ENCODE data around the gene PRSS36. TPM values are rescaled to one million over a fixed set of nuclear protein-coding genes. Genes with fewer than 3 reads are reported as not detected.

Gene PRSS36
- total RNA-seq, 1 donor from 2014 or later: 0.33 TPM

DNA sequence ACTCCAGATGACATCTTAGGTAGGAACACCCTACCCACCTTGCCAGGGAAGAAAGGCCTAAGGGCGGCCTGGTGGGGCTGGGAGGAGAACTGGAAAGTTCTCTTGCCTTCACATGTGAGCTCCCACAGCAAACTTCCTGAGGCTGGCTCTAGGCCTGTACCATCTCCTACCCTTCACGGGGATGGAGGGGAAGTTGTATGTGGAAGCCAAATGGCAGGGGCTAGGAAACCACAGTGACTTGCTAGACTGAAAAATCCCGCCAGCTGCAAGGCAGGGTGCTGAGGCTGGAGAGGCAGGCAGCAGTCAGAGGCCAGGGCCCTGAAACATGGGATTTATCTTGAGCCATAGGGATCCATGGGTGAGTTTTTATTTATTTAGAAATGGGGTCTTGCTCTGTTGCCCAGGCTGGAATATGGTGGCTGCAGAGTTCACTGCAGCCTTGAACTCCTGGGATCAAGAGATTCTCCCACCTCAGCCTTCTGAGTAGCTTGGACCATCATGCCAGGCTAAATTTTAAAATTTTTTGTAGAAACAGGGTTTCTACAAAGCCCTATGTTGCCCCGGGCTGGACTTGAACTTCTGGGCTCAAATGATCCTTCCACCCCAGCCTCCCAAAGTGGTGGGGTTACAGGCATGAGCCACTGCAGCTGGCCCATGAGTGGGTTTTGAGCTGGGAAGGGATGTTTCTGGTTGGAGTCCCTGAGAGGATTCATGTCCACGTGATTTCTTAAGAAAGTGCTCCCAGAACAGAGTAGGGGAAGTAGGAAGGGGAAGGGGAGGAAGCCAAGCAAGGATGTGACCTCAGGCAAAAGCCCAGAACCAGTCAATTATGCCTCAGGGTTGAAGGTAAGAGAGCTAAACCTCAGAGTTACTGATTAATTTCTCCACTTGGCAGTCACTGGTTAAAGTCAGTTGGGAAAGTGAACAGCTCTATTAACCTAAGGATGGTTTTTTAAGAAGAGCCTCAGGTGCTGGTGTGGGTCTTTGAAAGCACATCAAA, 36.4 kb downstream of the PRSS36 start:
- Mint-ChIP-seq H3K36me3 (ENCODE audit: low read depth) (peaks cover 33% of the 10 kb centered on the region), H3K4me1 (peaks cover 18% of the 10 kb centered on the region), H3K4me3 (no peak overlapping the region), H3K9me3 (no peaks in the 10 kb centered on the region), H3K27ac (peak overlapping the region; percentile 71), H3K27me3 (no peaks in the 10 kb centered on the region)
- DNase-seq: no peak
- intact Hi-C loops (cut with micrococcal nuclease): no loop called here

DNA sequence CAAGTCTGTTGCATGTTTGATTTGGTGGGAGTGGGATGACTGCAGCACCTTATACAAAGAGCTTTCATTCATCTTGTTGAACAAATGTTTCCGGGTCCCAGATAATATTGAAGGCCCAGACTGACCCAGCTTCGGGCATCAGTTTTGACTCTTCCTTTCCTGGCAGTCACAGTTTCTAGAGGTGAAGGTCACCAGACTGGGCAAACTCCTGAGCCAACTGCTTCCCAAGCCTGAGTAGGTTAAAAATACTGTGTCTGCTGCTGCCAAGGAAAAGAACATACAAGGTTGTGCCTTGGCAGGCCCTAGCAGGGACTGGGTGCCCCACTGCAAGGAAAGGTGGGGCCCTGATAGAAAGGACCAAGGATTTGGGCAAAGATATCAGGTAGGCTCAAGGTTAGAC, 37.2 kb downstream of the PRSS36 start:
- no peak overlapping the region for H3K27ac Mint-ChIP-seq
- H3K4me3 Mint-ChIP-seq: no peak overlapping the region
- DNase-seq: no peak
- H3K36me3 Mint-ChIP-seq (ENCODE audit: low read depth): peaks cover 31% of the 10 kb centered on the region
- intact Hi-C loops (cut with micrococcal nuclease): no loop called here
- no peaks in the 10 kb centered on the region for H3K9me3 Mint-ChIP-seq
- H3K4me1 Mint-ChIP-seq: peaks cover 17% of the 10 kb centered on the region
- H3K27me3 Mint-ChIP-seq: no peaks in the 10 kb centered on the region

DNA sequence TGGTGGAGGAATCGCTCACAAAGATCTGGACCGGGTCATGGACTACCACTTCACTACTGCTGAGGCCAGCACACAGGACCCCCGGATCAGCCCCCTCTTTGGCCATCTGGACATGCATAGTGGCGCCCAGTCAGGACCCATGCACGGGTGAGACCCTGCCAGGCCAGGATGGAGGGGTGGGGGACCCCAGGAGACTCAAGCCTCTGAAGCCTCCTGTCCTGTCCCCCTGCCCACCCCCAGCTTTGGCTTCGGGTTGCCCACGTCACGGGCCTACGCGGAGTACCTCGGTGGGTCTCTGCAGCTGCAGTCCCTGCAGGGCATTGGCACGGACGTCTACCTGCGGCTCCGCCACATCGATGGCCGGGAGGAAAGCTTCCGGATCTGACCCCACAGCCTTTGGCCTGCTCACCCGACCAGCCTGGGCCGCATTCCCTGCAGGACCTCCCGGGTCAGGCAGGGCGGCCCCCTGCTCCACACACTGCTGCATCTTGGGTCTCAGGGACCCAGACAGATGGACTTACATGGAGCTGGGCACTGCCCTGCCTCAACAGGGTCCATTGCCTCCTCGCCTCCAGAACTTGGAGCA, 37.9 kb downstream of the PRSS36 start:
- no peak for DNase-seq
- Mint-ChIP-seq H3K4me3 (no peak overlapping the region), H3K27me3 (no peaks in the 10 kb centered on the region), H3K9me3 (no peaks in the 10 kb centered on the region), H3K36me3 (ENCODE audit: low read depth) (peaks cover 31% of the 10 kb centered on the region), H3K4me1 (peaks cover 22% of the 10 kb centered on the region), H3K27ac (no peak overlapping the region)
- intact Hi-C loops (cut with micrococcal nuclease): no loop called here

DNA sequence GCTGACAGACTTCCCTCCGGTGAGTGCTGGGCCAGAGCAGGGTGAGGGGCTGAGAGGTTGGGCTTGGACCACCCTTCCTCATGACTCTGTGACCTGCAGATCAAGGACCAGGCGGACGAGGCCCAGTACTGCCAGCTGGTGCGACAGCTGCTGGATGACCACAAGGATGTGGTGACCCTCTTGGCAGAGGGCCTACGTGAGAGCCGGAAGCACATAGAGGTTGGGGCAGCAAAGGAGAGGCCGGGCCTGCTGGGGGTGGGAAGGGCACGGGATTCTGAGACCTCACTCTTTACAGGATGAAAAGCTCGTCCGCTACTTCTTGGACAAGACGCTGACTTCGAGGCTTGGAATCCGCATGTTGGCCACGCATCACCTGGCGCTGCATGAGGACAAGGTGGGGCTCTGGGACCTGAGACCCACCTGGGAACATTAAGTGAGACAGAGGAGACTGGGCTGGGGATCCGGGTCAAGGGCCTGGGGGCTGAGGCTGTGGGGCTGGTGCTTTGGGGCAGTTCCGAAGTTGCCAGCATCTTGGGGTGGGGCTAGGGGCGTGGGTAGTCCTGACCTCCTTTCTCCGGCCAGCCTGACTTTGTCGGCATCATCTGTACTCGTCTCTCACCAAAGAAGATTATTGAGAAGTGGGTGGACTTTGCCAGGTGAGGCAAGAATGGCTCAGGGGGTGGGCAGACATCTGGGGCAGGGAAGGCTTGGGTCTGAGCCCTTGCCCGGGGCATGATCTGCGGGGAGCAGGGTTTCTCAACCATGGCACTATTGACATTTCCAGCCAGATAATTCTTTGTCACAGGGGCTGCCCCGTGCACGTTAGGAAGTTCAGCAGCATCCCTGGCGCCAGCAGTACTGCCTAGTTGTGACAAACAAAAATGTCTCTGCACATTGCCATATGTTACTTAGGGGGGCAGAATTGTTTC, 39.5 kb downstream of the PRSS36 start:
- intact Hi-C loops (cut with micrococcal nuclease): no loop called here
- DNase-seq: no peak
- Mint-ChIP-seq H3K27me3 (no peaks in the 10 kb centered on the region), H3K9me3 (no peaks in the 10 kb centered on the region), H3K36me3 (ENCODE audit: low read depth) (peaks cover 31% of the 10 kb centered on the region), H3K4me1 (peaks cover 24% of the 10 kb centered on the region), H3K4me3 (peak overlapping the region; percentile 80), H3K27ac (peak overlapping the region; percentile 45)

DNA sequence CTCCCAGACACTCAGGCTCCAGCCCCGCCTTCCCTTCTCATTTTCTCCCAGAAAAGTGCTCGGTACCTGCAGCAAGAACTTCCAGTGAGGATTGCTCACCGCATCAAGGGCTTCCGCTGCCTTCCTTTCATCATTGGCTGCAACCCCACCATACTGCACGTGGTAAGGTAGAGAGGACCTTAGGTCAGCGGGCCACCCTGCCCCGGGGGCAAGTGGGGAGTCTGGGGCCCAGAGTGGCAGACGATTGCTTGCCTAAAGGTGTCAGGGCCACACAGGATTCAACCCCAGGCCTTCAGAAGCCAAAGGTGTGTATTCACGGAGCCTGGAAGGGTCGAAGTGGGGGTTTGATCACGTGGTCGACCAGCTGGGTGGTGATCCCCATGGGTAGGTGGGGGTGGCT, 40.2 kb downstream of the PRSS36 start:
- Mint-ChIP-seq H3K4me3 (peak overlapping the region; percentile 80), H3K27me3 (no peaks in the 10 kb centered on the region), H3K36me3 (ENCODE audit: low read depth) (peaks cover 30% of the 10 kb centered on the region), H3K27ac (peak overlapping the region; percentile 77), H3K9me3 (no peaks in the 10 kb centered on the region), H3K4me1 (peaks cover 24% of the 10 kb centered on the region)
- intact Hi-C loops (cut with micrococcal nuclease): loop anchor here (2.0 to 10.0 kb wide), 5 partner anchors 15 to 345 kb away; partner anchors contain the start of genes ARMC5, STX4, VKORC1 and ZNF646
- DNase-seq: no peak

DNA sequence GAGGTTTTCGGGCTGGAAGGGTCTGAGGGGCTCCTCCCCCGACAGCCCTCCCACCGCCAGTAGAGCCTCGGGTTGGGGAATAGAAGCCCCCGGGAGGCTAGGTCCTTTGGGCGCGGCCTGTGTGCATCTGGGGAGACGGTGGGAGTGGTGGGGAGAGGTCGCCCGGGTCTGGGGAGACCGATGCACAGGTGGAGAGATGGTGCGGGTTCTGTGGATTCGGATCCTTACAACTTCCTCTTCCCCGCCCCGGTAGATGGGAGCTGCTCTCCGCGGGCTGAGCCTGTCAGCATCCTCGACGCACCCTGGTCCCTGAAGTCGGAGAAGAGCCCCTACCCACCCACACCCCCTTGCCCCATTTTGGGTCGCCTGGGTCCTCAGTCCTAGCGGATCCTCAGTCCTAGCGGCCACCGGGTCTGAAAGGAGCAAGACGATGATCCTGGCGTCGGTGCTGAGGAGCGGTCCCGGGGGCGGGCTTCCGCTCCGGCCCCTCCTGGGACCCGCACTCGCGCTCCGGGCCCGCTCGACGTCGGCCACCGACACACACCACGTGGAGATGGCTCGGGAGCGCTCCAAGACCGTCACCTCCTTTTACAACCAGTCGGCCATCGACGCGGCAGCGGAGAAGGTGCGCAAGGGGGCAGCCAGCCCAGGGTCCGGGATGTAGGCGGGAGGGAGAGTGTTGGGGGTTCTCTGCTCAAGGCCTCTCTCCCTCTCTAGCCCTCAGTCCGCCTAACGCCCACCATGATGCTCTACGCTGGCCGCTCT, 40.9 kb downstream of the PRSS36 start:
- no peak for DNase-seq
- H3K27ac Mint-ChIP-seq: peak overlapping the region; percentile 51
- no peaks in the 10 kb centered on the region for H3K9me3 Mint-ChIP-seq
- H3K36me3 Mint-ChIP-seq (ENCODE audit: low read depth): peaks cover 30% of the 10 kb centered on the region
- H3K4me3 Mint-ChIP-seq: peak overlapping the region; percentile 80
- no peaks in the 10 kb centered on the region for H3K27me3 Mint-ChIP-seq
- H3K4me1 Mint-ChIP-seq: peaks cover 24% of the 10 kb centered on the region
- intact Hi-C loops (cut with micrococcal nuclease): loop anchor here (2.0 to 10.0 kb wide), 5 partner anchors 14 to 346 kb away; partner anchors contain the start of genes ARMC5, STX4, VKORC1 and ZNF646

DNA sequence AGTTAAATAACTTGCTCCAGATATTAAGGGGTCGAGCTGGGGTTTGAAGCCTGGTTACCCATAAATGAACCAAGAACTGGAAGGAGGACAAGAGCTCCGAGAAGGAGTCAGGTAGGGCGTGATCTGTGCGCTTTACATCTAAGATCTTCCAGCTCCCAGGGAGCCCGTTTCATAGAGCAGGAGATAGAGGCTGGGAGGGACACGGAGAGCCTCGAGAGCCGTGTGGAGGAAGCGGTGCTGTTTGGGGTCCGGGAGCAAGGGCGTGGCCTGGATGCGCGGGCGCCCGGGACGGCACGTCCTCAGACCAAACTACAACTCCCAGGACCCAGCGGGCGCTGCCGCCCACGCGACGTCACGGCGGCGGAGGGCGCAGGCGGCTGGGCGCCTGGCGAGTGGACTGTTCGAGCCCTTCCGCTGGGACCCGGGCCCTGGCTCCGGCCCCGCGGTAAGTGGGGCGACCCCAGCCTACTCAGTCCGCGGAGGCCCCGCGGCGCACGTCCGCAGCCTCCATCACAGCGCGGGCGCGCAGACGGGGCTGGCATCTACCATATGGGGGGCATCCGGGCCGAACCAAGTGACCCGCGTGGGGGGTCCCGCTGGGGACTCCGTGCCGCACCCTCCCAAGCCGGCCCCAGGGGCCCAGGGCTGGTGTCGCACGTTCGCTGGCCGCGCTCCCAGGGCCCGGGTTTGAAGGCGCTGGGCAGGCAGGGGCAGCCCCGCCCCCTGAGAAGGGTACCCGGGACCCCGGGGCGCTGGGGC, 41.7 kb downstream of the PRSS36 start, which contains the start of gene BCKDK:
Gene BCKDK, plus strand, starts transcription at position 352 of the 759 bp plus-strand sequence. CDS start 838 bp downstream, outside the sequence.
- Mint-ChIP-seq H3K36me3 (ENCODE audit: low read depth) (peaks cover 26% of the 10 kb centered on the region), H3K27ac (peak within 1 kb of the TSS; percentile 95), H3K4me1 (peaks cover 22% of the 10 kb centered on the region), H3K27me3 (no peaks in the 10 kb centered on the region), H3K9me3 (no peaks in the 10 kb centered on the region), H3K4me3 (peak within 1 kb of the TSS; percentile 92)
- DNase-seq: peak; percentile 93
- intact Hi-C loops (cut with micrococcal nuclease): loop anchor here (2.0 to 10.0 kb wide), 5 partner anchors 13 to 347 kb away; partner anchors contain the start of genes ARMC5, STX4, VKORC1 and ZNF646

DNA sequence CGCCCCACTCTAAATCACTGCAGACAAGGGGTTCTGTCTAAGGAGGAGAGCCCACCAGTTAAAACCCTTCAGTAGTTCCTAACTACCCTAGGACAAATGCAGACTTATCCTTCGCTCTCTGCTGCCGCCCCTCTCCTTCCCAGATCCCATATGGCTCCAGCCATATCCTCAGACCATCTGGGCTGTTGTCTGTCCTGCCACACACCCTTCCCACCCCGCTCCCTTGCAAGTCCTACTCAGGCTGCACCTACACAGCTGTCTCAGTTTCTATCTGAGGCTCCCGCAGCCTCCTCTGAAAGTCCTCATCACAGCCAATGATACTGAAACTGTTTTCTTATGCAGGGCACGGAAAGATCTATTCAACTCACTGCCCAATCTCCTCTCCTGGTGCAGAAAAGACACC, 42.4 kb downstream of the PRSS36 start:
- Mint-ChIP-seq H3K36me3 (ENCODE audit: low read depth) (peaks cover 23% of the 10 kb centered on the region), H3K4me3 (peak overlapping the region; percentile 92), H3K9me3 (no peaks in the 10 kb centered on the region), H3K27ac (peak overlapping the region; percentile 95), H3K27me3 (no peaks in the 10 kb centered on the region), H3K4me1 (peaks cover 21% of the 10 kb centered on the region)
- intact Hi-C loops (cut with micrococcal nuclease): loop anchor here (5.0 to 10.0 kb wide), 3 partner anchors 35 to 347 kb away; partner anchors contain the start of genes ARMC5, ZNF646 and ZNF668
- peak; percentile 77 for DNase-seq

DNA sequence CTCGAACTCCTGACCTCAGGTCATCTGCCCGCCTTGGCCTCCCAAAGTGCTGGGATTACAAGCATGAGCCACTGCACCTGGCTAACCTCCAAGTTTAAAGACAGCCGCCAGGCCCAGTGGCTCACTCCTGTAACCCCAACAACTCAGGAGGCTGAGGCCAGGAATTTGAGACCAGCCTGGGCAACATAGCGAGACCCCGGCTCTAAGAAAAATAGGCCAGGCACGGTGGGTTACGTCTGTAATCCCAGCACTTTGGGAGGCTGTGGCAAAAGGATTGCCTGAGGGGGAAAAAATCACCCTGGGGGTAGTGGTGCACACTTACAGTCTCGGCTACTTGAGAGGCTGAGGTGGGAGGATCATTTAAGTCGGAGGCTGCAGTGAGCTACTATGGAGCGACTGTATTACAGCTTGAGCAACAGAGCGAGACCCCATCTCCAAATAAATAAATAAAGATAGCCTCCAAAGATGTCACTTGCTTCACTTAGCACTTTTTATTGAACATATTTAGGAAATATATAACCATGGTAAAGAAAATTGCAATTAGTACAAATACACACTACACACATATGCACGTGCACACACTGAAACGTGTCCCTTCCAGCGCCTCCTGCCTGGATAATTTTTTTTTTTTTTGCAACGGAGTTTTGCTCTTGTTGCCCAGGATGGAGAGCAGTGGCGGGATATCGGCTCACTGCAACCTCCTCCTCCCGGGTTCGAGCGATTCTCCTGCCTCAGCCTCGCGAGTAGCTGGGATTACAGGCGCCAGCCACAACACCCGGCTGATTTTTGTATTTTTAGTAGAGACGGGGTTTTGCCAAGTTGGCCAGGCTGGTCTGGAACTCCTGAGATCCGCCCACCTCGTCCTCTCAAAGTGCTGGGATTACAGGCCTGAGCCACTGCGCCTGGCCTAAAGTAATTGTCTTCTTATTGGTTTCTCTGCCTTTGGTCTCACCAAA, 43.1 kb downstream of the PRSS36 start:
- Mint-ChIP-seq H3K27ac (peak overlapping the region; percentile 95), H3K4me1 (peaks cover 20% of the 10 kb centered on the region), H3K36me3 (ENCODE audit: low read depth) (peaks cover 22% of the 10 kb centered on the region), H3K27me3 (no peaks in the 10 kb centered on the region), H3K9me3 (no peaks in the 10 kb centered on the region), H3K4me3 (peak overlapping the region; percentile 92)
- intact Hi-C loops (cut with micrococcal nuclease): loop anchor here (5.0 to 10.0 kb wide), 3 partner anchors 34 to 348 kb away; partner anchors contain the start of genes ARMC5, ZNF646 and ZNF668
- DNase-seq: no peak

DNA sequence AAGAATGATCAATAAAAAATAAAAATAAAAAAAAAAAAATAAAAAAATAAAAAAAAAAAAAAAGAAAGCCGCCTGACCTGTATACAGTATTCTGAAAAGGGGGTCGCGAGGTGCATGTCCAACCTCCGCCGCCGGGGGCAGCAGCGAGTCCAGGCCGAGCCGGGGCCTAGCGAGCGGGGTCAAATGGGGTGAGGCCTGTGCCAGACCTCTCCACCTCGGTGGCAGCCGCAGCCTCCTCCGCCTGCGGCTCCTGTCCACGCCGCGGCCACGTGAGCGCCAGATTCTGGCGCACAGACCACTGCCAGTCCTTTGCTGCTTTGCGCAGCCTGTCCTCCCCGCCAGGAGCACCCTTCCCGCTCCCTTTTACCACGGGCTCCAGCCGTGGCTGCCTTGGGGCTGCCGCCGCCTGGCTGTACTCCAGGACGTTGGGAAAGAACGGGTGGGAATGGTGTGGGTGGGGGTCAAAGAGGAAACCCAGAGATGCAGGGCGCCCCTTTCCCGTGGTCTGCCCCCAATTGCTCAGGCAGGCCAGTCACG, 44.1 kb downstream of the PRSS36 start:
- peak; percentile 95 for DNase-seq
- H3K9me3 Mint-ChIP-seq: no peaks in the 10 kb centered on the region
- no peaks in the 10 kb centered on the region for H3K27me3 Mint-ChIP-seq
- peak overlapping the region; percentile 51 for H3K4me3 Mint-ChIP-seq
- H3K27ac Mint-ChIP-seq: peak overlapping the region; percentile 72
- peaks cover 13% of the 10 kb centered on the region for H3K36me3 Mint-ChIP-seq (ENCODE audit: low read depth)
- intact Hi-C loops (cut with micrococcal nuclease): loop anchor here (5.0 to 10.0 kb wide), 3 partner anchors 33 to 349 kb away; partner anchors contain the start of genes ARMC5, ZNF646 and ZNF668
- H3K4me1 Mint-ChIP-seq: peaks cover 20% of the 10 kb centered on the region
